Measurements from ENCODE around the gene DBNDD1.

DBNDD1 gene

GRCh38 chr16:90040152-90041023, 21.1 kb upstream of the DBNDD1 start:
- CTCF ChIA-PET: no interaction called here
- DNase-seq (ENCODE audit: low read depth, low spot score): no peak
- TF ChIP-seq CTCF (IDR thresholded peaks at IDR 0.05; ENCODE audit: insufficient read depth, low read length, missing control alignments): no peak
- no peak overlapping the region for H3K4me3 ChIP-seq (ENCODE audit: low read depth, low read length)
- POLR2A ChIA-PET: no interaction called here

GRCh38 chr16:90037276-90037675, 18.0 kb upstream of the DBNDD1 start:
- no peak for TF ChIP-seq CTCF (IDR thresholded peaks at IDR 0.05; ENCODE audit: insufficient read depth, low read length, missing control alignments)
- POLR2A ChIA-PET: no interaction called here

GRCh38 chr16:90035902-90036301, 16.6 kb upstream of the DBNDD1 start:
- POLR2A ChIA-PET: no interaction called here
- CTCF ChIA-PET: interaction anchor here (1.5 kb wide), 1 partner anchor 14 kb away, joined by 3 read pairs; no protein-coding TSS in a partner anchor

More at GRCh38 chr16:90037276-90037675, 18.0 kb upstream of the DBNDD1 start:
- no peak overlapping the region for H3K4me3 ChIP-seq (ENCODE audit: low read depth, low read length)
- no peak for DNase-seq (ENCODE audit: low read depth, low spot score)
- CTCF ChIA-PET: no interaction called here

GRCh38 chr16:90034504-90034903, 15.2 kb upstream of the DBNDD1 start:
- no peak overlapping the region for H3K4me3 ChIP-seq (ENCODE audit: low read depth, low read length)
- ChIA-PET POLR2A (no interaction called here), CTCF (no interaction called here)
- TF ChIP-seq CTCF (IDR thresholded peaks at IDR 0.05; ENCODE audit: insufficient read depth, low read length, missing control alignments): no peak
- no peak for DNase-seq (ENCODE audit: low read depth, low spot score)

More at GRCh38 chr16:90035902-90036301, 16.6 kb upstream of the DBNDD1 start:
- H3K4me3 ChIP-seq (ENCODE audit: low read depth, low read length): no peak overlapping the region
- no peak for DNase-seq (ENCODE audit: low read depth, low spot score)
- no peak for TF ChIP-seq CTCF (IDR thresholded peaks at IDR 0.05; ENCODE audit: insufficient read depth, low read length, missing control alignments)

GRCh38 chr16:90033387-90033786, 14.1 kb upstream of the DBNDD1 start:
- no peak for DNase-seq (ENCODE audit: low read depth, low spot score)
- no peak overlapping the region for H3K4me3 ChIP-seq (ENCODE audit: low read depth, low read length)
- POLR2A ChIA-PET: no interaction called here
- no peak for TF ChIP-seq CTCF (IDR thresholded peaks at IDR 0.05; ENCODE audit: insufficient read depth, low read length, missing control alignments)
- CTCF ChIA-PET: interaction anchor here (1.2 kb wide), 1 partner anchor 25 kb away, joined by 3 read pairs; no protein-coding TSS in a partner anchor

- H3K4me3 ChIP-seq (ENCODE audit: low read depth, low read length): no peak overlapping the region
- ChIA-PET CTCF (interaction anchor here (1.2 kb wide), 1 partner anchor 25 kb away, joined by 3 read pairs; no protein-coding TSS in a partner anchor), POLR2A (no interaction called here)
- DNase-seq (ENCODE audit: low read depth, low spot score): no peak
- TF ChIP-seq CTCF (IDR thresholded peaks at IDR 0.05; ENCODE audit: insufficient read depth, low read length, missing control alignments): no peak
Measured at GRCh38 chr16:90032674-90033331, 13.5 kb upstream of the DBNDD1 start.
